ENCODE data around the gene SH2D5. TPM values are rescaled to one million over a fixed set of nuclear protein-coding genes. Genes with fewer than 3 reads are reported as not detected.

Gene SH2D5
- total RNA-seq, 1 donor from 2014 or later = not detected

DNA sequence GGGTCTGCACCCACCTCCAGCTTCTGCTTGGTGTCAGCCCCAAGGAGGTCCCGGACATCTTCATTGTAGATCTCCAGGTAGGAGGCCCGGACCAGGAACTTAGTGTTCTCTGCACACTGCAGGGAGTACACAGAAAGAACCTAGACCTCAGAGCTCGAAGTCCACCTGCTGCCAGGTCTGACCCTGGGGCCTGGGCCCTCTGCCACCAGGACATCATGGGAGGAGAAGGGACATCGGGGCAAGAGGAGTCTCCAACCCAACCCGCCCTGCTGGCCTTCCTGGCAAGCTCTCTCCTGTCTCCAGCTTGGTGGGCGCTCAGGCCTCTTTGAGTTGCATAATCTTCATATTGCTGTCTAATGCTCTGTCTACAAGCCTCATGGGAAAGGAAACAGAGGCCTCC is 19.1 kb downstream of the SH2D5 start:
- no peak for DNase-seq

DNA sequence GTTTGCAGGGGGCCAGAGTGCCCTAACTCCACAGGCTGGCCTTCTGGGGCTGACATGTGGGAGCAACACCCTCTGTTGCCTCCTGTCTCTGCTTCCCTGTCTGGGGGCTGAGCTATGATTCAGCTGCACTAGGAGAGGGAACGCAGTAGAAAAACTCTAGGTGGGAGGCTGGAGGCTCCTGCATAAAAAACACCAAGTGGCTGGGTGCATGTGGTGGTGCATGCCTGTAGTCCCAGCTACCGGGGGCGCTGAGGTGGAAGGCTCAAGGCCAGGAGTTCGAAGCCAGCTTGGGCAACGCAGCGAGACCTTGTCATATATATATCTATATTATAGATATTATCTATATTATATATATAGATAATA is 20.3 kb downstream of the SH2D5 start:
- no peak for DNase-seq

DNA sequence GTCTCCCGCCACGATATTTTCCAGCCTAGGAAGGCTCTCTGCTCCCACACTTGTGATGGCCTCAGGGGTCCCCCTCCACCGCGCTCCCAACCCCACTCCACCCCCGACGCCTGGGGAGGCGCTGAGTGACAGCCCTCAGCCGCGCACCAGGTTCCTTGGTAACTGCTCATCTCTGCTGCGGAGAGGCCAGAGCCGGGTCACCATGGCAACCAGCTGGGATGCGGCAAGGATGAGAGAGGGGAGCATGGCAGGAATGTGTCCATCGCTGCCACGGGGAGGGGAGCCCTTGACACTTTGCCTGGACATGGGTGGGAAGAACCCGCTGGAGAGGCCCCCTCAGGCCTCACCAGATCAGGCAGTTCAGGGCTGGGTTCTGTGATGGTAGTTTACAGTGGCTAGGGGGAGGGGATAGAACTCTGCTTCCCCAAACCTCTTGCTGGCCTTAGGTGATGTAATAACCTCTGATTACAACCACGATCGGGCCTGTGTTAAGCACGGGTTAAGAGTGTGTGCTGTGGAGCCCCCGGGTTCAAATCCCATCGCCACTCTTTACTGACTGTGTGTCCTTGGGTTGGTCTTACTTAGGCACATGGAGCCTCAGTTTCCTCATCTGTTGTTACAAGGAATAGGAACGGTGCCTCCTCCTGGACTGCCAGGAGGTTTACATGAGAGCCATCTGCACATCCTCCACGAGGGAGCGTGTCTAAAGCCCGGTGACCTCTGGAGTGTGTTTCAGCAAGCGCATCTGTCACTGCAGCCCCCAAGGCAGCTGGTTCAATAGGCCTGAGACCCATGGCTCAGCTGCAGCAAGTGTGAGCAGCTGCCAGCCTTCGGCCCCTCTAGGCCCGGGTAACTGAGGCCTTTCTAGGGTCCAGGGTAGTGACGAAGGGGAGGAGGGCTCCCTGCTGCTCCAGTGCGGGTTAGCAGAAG is 21.0 kb downstream of the SH2D5 start:
- DNase-seq = peak; percentile 44

DNA sequence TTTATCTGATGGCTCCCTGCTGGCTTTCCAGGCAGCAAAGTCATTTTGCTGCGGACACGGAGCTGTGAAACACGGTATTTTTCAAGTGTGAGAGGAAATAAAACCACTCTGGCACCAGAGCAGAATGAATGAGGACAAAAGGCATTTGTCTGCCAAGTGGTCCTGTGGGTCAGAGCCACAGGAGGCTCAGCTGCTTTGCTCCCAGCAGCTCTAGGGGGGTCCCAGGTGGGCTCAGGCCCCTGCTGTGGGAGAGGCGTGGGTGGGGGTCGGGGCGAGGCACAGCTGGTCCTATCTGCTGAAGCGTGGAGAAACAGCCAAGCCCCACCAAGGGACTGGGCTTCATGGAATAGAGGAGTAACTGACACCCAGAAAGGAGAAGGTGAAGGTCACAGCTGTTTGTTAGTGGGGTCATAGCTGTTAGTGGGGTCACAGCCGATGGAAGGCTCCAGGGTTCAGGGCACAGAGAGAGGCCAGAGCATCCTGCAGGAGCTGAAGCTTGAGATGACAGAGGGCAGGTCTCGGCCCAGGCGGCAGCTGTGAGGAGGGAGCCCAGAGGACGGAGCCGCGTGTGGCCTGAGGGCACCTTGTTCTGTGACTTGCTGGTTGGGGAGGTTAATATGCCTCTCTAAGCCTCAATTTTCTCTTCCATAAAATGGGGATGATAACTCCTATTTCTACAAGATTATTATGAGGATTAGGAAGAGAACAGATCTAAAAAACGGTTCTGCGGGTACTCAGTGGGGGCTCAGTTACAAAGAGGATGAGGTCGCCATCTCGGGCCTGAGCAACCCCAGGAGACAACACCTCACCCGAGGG is 21.8 kb downstream of the SH2D5 start:
- no peak for DNase-seq

DNA sequence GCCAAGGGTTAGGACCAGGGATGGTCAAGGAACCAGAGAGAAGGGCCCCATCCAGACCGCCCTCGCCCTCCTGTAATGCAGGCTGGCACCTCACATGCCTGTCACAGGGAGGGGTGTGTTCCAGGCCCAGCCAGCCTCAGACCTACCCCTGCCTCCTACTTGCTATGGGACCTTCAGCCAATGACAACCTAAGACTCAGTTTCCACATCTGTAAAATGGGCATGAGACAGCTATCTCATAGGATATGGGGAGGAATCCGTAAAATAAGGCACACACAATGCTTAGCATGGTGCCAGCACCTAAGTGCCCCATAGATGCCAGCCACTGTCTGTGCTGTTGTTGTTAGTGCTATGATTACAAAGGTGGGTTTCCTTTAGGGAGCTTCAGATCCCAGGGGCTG is 22.6 kb downstream of the SH2D5 start:
- DNase-seq = no peak

DNA sequence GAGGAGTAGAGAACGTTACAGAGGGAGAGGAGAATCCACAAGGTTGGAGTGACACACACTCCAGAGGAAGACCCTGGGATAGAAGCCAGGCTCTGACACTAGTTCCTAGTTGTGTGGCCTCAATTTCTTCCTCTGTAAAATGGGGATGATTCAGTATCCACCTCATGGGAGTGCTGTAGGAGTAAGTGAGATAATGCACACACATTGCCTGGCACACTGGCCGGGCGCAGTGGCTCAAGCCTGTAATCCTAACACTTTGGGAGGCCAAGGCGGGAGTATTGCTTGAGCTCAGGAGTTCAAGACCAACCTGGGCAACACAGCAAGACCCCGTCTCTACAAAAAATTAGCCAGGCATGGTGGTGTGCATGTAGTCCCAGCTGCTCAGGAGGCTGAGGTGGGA is 23.6 kb downstream of the SH2D5 start:
- DNase-seq = no peak

DNA sequence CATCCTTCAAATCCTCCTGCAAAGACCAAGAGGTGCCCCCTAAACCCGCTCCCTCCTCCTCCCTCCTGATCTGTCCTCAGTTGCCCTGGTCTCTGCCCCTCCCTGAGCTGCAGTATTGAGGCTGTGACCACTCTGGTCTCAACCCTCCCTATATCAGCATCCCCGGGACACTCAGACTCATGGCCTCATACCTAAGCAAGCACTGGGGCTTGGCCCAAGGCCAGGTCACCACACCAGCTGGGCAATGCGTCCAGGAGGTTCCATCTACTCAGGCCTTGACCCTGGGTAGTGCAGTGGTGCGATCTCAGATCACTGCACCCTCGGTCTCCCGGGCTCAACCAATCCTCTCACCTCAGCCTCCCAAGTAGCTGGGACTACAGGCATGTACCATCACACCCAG is 24.4 kb downstream of the SH2D5 start:
- no peak for DNase-seq

DNA sequence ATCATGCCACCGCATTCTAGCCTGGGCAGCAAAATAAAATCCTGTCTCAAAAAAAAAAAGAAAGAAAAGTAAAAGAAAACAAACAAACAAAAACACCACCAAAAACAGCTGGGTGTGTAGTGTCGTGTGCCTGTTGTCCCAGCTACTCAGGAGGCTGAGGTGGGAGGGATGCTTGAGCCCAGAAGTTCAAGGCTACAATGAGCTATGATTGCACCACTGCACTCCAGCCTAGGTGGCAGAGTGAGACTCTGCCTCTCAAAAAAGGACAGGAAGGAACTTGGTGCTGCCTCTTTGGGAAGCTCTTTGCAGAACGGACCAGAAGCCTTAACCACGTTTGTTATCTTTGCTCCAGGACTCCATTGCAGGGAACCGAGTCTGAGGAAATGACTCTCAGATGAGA is 25.7 kb downstream of the SH2D5 start:
- DNase-seq = no peak

DNA sequence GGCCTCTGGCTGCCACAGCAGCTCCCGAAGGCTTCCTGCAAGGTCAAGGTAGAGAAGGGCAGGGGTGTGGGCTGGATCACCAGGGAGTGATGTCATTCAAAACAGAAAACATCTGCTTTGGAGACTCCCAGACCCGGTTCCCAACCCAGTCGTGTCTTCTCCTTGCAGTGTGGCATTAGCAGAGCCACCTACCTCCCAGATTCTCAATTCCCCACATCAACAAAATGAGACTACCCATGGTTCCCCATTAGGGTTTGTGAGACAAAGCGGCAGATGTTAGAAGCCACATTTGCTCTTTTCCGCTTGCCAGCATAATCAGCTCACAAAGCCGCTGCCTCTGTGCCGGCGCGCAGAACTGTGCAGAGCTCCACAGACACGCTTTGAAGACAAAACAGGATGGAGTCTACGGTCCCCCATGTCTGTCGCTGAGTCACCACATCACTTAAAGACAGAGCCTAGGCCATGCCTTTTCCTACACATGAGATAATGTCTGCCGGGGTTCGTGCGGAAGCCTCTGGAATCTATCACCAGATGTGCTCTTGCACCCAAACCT is 27.2 kb downstream of the SH2D5 start:
- DNase-seq = no peak

DNA sequence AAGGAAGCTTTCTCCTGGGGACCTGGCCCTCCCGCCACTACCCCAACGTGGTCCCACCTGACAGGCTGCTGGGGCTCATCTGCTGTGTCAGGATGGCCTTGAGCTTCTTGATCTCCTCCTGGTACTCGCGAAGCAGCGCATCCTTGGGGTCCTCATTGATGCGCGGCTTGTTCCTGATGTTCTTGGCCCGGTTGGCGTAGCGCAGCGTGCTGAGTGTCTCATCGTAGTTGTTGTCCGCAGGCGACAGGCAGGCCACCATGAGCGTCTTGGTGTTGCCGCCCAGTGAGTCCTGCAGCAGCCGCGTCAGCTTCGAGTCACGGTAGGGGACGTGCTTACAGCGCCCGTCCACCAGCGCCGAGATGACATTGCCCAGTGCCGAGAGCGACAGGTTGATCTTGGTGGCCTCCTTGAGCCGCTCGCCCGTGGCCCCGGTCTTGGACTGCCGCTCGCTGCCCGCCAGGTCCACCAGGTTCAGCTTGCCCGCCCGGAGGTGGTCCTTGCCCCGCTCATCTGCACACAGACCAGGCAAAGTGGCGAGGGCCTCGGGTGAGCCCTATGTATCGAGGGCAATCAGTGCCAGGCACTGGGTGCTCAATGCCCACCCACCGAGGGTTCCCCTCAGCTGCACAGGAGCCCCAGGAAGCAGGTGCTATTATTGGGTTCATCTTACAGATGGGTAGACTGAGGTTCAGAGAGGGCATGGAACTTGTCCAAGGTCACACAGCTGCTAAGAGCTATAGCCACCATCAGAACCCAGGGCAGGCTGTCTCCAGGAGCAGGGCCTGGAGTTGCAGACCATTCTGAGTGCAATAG is 27.9 kb downstream of the SH2D5 start:
- DNase-seq = no peak

DNA sequence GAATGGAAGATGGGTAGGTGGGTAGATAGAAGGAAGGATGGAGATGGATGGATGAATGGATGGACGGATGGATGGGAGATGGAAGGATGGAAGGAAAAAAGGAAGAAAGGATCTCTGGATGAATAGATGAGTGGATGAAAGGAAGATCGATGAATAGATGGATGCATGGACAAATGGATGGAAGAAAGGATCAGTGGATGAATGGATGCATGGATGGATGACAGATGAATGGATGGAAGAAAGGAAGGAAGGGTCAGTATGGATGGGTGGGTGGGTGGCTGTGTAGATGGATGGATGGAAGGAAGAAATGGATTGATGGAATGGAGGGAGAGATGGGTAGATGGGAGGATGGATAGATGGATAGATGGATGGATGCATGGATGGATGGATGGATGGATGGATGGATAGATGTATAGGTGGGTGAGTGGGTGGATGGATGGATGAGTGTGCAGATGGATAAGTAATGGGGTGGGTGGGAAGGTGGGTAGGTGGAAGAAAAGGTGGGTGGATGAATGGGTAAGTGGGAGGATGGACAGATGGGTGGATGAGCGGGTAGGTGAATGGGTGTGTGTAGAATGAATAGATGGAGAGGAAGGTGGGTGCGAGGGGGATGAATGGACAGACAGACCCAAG is 29.3 kb downstream of the SH2D5 start:
- no peak for DNase-seq

DNA sequence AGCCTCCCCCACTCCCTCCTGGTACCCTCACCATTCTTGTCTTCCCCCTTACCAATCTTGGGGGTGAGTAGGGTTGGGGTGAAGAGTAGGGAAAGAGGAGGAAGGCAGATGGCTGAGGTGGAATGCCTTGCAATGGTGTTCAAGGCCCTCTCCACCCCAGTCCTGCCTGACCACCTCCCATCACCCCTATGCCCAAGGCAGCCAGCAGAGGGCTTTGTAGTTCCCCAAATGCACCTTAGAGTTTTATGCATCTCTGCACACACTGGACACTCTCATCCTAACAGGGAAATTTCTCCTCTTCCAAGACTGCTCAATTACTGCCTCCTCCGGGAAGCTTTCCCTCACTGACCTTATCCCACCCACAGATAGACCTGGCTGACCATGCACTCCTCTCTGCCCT is 30.1 kb downstream of the SH2D5 start:
- no peak for DNase-seq

DNA sequence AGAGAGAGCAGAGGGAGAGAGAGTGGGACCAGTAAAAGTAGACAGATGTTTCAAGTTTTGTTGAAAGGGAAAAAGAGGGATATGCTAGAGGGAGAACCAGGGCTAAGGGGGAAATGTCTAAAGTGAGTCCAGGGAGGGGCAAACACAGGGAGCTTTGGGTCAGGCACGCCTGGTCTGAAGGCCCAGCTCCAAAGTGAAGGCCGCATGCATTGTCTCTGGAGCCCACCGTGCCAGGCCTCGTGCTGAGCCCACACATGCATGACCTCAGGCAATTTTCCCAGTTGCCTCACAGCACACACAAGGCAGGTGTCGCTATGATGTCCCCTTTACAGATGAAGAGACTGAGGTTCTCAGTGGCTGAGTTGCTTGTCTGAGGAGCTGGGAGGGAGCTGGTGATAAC is 30.7 kb downstream of the SH2D5 start:
- DNase-seq = no peak

DNA sequence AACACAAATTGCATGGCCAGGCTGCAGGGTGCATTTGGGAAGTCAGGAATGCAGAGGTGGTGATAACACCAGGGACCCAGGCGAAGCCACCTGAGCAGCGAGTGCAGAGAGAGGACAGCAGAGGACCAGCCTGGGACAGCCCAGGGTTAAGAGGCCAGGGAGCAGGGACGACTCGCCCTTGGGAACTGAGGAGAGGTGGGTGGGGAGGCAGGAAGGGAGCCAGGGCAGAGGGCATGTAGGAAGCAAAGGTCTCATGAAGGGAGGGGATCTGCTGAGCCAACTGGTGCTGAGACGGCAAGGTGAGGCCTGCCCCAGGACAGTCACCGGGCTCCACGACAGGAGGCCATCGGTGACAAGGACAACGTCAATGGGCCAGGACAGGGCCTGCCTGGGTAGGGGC is 31.1 kb downstream of the SH2D5 start:
- DNase-seq = no peak

DNA sequence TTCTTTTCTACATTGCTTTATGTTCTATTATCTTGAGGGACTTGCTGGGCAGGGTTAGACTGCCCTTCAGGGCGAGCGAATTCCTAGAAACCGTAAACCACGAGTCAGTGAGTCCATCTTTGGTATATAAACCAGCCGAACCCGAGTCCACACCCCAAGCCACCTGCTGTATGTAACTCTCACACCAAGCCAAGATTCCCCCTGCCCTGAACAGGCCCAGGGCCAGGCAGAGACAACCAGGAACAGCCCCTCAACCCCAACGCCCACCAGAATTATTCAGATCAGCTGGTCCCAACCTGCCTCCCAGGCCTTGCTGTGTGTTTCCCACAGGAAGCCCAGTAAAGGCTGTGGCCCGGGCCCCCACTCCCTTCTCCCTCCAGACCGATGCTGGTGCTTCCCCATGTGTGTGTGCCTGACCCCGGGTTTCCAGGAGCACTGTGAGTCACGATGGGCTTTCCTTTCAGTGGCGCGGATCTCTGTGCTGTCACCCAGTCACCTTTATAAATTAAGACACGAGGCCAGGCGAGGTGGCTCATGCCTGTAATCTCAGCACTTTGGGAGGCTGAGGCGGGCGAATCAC is 31.8 kb downstream of the SH2D5 start:
- no peak for DNase-seq

DNA sequence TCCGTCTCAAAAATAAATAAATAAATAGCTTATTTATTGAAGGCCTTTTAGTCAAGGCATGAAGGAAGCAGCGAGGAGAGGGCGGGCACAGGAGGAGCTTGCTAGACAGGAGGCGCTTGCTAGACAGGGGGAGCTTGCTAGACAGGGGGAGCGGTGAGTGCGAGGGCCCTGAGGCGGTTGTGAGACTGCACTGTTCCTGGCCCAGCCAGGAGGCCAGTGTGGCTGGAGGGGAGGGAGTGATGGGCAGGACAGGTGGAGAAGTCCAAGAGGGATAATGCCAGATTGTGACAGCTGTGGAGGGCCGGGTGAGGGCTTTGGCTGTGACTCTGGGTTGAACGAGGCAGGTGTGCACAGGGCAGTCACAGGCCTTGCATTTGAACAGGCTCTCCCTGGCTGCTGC is 32.9 kb downstream of the SH2D5 start:
- DNase-seq = peak; percentile 84

DNA sequence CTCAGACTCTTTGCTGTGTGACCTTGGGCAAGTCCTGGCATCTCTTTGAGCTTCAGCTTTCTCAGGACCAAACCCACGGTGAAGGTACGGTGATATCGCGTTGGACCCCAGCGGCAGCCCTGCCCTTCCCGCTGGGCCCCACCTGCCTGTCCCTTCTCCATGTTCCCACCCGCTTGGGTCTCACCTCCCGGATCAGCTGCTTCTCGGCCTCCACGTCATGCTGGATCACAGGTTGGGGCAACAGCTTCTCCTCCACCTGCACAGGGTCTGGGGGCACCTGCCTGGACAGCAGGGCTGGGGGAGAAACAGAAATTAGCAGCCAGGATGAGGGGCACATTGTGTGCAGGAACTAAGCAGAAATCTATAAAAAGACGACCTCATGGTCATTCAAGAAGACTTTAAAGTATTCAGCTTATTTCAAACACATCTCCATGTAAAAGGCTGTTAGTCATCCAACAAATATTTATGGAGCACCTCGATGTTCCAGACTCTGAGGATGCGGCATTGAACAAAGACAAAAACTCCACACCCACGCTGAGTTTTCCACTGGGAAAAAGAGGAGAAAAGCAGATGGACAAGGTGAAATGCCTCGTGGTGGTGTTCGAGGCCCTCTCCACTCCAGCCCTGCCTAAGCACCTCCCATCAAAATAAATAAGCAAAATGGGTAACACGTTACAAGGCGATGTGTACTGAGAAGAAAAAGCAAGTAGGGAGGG is 34.1 kb downstream of the SH2D5 start:
- DNase-seq = no peak

DNA sequence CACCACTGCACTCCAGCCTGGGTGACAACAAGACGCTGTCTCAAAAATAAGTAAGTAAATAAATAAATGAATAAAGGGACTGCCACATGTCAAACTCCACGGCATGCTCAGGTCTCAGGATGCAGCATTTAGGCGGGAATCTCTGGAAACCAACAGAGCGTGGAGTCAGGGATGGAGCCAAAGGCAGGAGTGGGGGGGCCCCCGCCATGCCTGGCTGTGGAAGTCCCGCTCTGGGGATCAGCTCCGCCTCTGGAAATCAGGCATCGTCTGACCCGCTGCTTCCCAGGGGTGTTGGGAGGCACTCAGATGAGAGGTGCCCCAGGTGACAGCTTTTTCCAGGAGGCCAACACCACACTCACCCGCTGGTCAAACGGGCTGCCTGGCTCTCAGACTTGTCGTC is 34.9 kb downstream of the SH2D5 start:
- DNase-seq = no peak

DNA sequence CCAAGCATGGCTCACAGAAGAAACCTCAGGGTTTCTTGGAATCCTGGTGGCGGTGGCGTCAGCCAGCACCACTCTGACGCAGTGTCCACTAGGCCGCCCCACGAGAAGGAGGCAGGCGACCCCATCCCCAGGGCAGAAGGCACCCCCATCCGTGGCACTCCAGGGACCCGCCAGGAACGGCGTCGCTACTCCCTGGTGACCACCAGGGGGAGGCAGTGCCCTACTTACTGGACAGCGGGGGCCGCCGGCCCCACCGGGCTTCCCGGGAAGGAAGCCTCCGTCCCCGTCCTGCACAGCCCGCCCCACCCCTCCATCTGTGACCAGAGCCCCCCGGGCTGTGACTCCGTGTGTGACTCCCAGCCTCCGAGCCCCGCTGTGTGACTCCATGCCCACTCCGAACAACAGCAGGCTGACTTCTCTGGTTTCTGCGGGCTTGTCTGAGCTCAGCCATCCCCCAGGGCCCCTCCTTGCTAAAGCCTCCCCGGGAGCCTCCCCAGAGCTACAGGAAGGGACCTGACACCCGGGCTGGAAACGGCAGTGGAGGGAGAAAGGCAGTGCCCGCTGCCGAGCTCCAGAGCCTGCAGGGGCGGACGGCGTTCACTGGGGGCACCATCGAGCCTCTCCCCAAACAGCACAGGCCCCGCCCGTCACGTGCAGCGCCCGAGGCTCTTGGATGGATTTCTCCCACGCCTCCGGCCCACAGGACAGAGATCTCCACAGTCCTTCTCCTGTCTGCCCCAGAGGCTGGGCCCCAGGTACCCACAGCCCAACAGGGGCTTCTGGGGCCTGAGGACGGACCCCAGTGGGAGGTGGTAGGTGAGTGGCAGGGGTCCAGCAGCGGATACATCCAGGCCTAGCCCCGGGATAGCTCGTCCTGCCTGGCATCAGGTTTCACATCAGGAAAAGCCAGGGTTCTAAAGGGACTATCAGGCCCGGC is 35.8 kb downstream of the SH2D5 start:
- peak; percentile 93 for DNase-seq

DNA sequence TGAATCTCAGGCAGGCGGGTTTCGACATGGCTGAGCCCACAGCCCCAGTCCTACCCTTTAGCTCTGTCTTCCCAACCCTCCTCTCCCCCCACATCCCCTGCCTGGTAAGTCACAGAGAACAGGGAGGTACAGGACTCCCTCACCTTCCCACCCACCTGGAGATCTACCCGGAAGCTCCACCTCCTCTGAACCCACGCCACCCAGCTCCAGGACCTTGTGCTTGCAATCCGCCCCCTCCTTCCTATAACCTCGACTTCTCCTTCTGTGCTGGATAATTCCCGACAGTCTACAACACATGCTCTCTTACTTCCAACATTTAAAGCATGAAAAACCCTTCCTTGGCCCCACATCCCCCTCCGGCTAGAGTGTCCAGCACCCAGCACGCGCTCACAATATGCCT is 37.0 kb downstream of the SH2D5 start:
- no peak for DNase-seq

Data from tongue (tissue), 2 donors.